Uterus (tissue), 2 donors: Measurements from ENCODE around the gene NOS1AP.

Experiments
- CTCF ChIP-seq, 4 experiments: fragments of 200-600 bp in 2 of 4; fragments of 450-650 bp in 2 of 4; sonication (generic) in 2 of 4; IDR thresholded peaks; one replicate each; pipeline ENCODE4 v1.5.1; 2016 to 2019; ENCODE audit warnings: antibody characterized with exemption in 4 of 4, mild to moderate bottlenecking in 2 of 4, moderate library complexity in 1 of 4
- POLR2A ChIP-seq, 2 donors: fragments of 450-650 bp; IDR thresholded peaks; one replicate each; pipeline ENCODE4 v1.6.1; 2016; ENCODE audit warnings: antibody characterized with exemption in 2 of 2, mild to moderate bottlenecking in 1 of 2, moderate library complexity in 1 of 2

- TF ChIP-seq CTCF (IDR thresholded peaks at IDR 0.05) = no peak
- TF ChIP-seq POLR2A (IDR thresholded peaks at IDR 0.05) = no peak
Measured at GRCh38 chr1:162204129-162204822, 134.8 kb downstream of the NOS1AP start.
